Nephron (organoid): ENCODE results near the gene C1orf87.

ENCODE experiments used
- H3K27ac Mint-ChIP-seq, 3 experiments: 2 replicates each; pipeline ENCODE4 v1.8.0; 2020; ENCODE audit warnings: mixed read lengths in 3 of 3, mild to moderate bottlenecking in 2 of 3, moderate library complexity in 1 of 3
- H3K27me3 Mint-ChIP-seq: 2 replicates; pipeline ENCODE4 v1.8.0; 2021; ENCODE audit warnings: low read depth, mild to moderate bottlenecking, moderate library complexity, mixed read lengths
- H3K36me3 Mint-ChIP-seq: 2 replicates; pipeline ENCODE4 v1.8.0; 2020; ENCODE audit warnings: low read depth, mixed read lengths
- H3K4me1 Mint-ChIP-seq: 2 replicates; pipeline ENCODE4 v1.8.0; 2020; ENCODE audit warnings: mixed read lengths
- H3K4me3 Mint-ChIP-seq, 3 experiments: 2 replicates each; pipeline ENCODE4 v1.8.0; 2020; ENCODE audit warnings: mild to moderate bottlenecking in 3 of 3, mixed read lengths in 3 of 3, moderate library complexity in 2 of 3
- H3K9me3 Mint-ChIP-seq: 2 replicates; pipeline ENCODE4 v1.8.0; 2020; ENCODE audit warnings: mixed read lengths
- CTCF ChIP-seq, 3 experiments: fragments of 200-600 bp; sonication (generic); IDR thresholded peaks; one replicate each; pipeline ENCODE4 v1.5.0; 2021; ENCODE audit warnings: antibody characterized with exemption in 3 of 3; ENCODE audit not compliant: unreplicated experiment in 3 of 3

Gene C1orf87

GRCh38 chr1:59999746-60000145, 73.8 kb downstream of the C1orf87 start:
- peak overlapping the region in 2 of 3 experiments; percentile 22 to 29 for H3K27ac Mint-ChIP-seq
- no peak overlapping the region for H3K4me3 Mint-ChIP-seq
- no peak for TF ChIP-seq CTCF (IDR thresholded peaks at IDR 0.05; ENCODE audit: unreplicated experiment in 3 of 3)
- no peaks in the 10 kb centered on the region for H3K27me3 Mint-ChIP-seq
- H3K9me3 Mint-ChIP-seq: no peaks in the 10 kb centered on the region
- H3K36me3 Mint-ChIP-seq: no peaks in the 10 kb centered on the region
- peaks cover 48% of the 10 kb centered on the region for H3K4me1 Mint-ChIP-seq

- peak overlapping the region in 1 of 3 experiments; percentile 29 for H3K27ac Mint-ChIP-seq
- H3K36me3 Mint-ChIP-seq: no peaks in the 10 kb centered on the region
- no peaks in the 10 kb centered on the region for H3K9me3 Mint-ChIP-seq
- no peak overlapping the region for H3K4me3 Mint-ChIP-seq
- peaks cover 56% of the 10 kb centered on the region for H3K4me1 Mint-ChIP-seq
- TF ChIP-seq CTCF (IDR thresholded peaks at IDR 0.05; ENCODE audit: unreplicated experiment in 3 of 3): no peak
- H3K27me3 Mint-ChIP-seq: no peaks in the 10 kb centered on the region
Observed at GRCh38 chr1:59999006-59999405, 74.6 kb downstream of the C1orf87 start.

- H3K27ac Mint-ChIP-seq: peak overlapping the region in 2 of 3 experiments; percentile 29 to 57
- no peaks in the 10 kb centered on the region for H3K36me3 Mint-ChIP-seq
- H3K4me3 Mint-ChIP-seq: no peak overlapping the region
- no peaks in the 10 kb centered on the region for H3K9me3 Mint-ChIP-seq
- TF ChIP-seq CTCF (IDR thresholded peaks at IDR 0.05; ENCODE audit: unreplicated experiment in 3 of 3): no peak
- peaks cover 58% of the 10 kb centered on the region for H3K4me1 Mint-ChIP-seq
- no peaks in the 10 kb centered on the region for H3K27me3 Mint-ChIP-seq
Observed at GRCh38 chr1:59997479-59998115, 76.0 kb downstream of the C1orf87 start.

GRCh38 chr1:59994302-59995198, 79.0 kb downstream of the C1orf87 start:
- no peaks in the 10 kb centered on the region for H3K9me3 Mint-ChIP-seq
- H3K4me3 Mint-ChIP-seq: peak overlapping the region in 1 of 3 experiments; percentile 30
- peak overlapping the region; percentile 63 to 91 (median 64) for H3K27ac Mint-ChIP-seq
- H3K4me1 Mint-ChIP-seq: peaks cover 58% of the 10 kb centered on the region
- H3K27me3 Mint-ChIP-seq: no peaks in the 10 kb centered on the region
- H3K36me3 Mint-ChIP-seq: no peaks in the 10 kb centered on the region
- TF ChIP-seq CTCF (IDR thresholded peaks at IDR 0.05; ENCODE audit: unreplicated experiment in 3 of 3): no peak

- Mint-ChIP-seq H3K9me3 (no peaks in the 10 kb centered on the region), H3K4me1 (peaks cover 36% of the 10 kb centered on the region), H3K27me3 (no peaks in the 10 kb centered on the region), H3K27ac (no peak overlapping the region), H3K4me3 (no peak overlapping the region), H3K36me3 (no peaks in the 10 kb centered on the region)
- TF ChIP-seq CTCF (IDR thresholded peaks at IDR 0.05; ENCODE audit: unreplicated experiment in 3 of 3): no peak
Observed at GRCh38 chr1:59992040-59992820, 81.3 kb downstream of the C1orf87 start.
